Right lobe of liver (tissue), 4 donors: ENCODE data around the gene HIPK1.

ENCODE experiments used
- POLR2A ChIP-seq: fragments of 450-650 bp; IDR thresholded peaks from one replicate; pipeline ENCODE4 v1.6.1; 2017; ENCODE audit warnings: antibody characterized with exemption, mild to moderate bottlenecking
- TF ChIP-seq, protein P1 (sequence below), 4 donors: fragments of 200-600 bp in 3 of 4; fragments of 450-650 bp in 1 of 4; IDR thresholded peaks; one replicate each; pipeline versions ENCODE4 v1.5.1 to v1.8.0; 2016 to 2022; ENCODE audit warnings: antibody characterized with exemption in 4 of 4, mild to moderate bottlenecking in 2 of 4
- donor health status: DM: no; HTN: no; CAD: no.
- donor health status: DM: no; HTN: no; CAD: no.
- donor health status: DM: no; HTN: yes; CAD: no.

DNA sequence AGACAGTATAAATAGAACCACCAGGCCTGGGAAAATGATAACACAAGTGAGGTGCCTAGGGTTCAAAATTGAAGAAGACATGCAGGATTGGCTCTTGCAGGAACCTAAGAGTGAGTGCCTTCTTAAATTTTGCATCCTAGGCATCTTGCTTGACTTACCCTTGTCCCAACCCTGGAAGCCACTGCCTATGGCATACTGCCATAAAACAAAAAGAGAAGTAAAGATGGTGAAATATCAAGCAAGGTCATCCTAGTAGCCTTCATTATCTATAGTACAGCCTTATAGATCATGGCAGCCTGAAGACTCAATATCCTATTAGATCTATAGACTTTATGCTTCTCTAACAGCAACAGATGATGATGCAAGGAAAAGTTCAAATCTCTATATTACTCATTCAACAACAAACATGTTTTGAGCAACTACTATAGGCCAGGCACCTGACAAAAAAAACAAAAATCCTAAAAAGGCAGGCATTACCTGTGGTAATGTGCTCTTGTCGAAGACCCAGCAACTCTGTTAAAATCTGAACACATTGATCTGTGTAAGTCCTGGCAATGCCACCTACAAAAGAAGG is 30.8 kb upstream of the HIPK1 start:
- TF ChIP-seq, protein P1, sequence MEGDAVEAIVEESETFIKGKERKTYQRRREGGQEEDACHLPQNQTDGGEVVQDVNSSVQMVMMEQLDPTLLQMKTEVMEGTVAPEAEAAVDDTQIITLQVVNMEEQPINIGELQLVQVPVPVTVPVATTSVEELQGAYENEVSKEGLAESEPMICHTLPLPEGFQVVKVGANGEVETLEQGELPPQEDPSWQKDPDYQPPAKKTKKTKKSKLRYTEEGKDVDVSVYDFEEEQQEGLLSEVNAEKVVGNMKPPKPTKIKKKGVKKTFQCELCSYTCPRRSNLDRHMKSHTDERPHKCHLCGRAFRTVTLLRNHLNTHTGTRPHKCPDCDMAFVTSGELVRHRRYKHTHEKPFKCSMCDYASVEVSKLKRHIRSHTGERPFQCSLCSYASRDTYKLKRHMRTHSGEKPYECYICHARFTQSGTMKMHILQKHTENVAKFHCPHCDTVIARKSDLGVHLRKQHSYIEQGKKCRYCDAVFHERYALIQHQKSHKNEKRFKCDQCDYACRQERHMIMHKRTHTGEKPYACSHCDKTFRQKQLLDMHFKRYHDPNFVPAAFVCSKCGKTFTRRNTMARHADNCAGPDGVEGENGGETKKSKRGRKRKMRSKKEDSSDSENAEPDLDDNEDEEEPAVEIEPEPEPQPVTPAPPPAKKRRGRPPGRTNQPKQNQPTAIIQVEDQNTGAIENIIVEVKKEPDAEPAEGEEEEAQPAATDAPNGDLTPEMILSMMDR (IDR thresholded peaks at IDR 0.05) = no peak
- TF ChIP-seq POLR2A = no peak
